GM23248 (cell line): ENCODE data around the gene STAMBPL1. TPM values are rescaled to one million over a fixed set of nuclear protein-coding genes. Genes with fewer than 3 reads are reported as not detected.
A peak's percentile ranks its signal among the peaks of the same experiment; 100 is the strongest.

ENCODE experiments used
- DNase-seq: peaks from one replicate; pipeline ENCODE4 v3.0.0-alpha.2; 2015
- H2AFZ ChIP-seq: fragments of 200-600 bp; sonication (generic); 2 replicates; pipeline ENCODE4 v1.6.1; 2016; ENCODE audit warnings: antibody characterized with exemption
- H3F3A ChIP-seq: fragments of 200-600 bp; sonication (generic); 2 replicates; pipeline ENCODE4 v1.6.1; 2016; ENCODE audit warnings: mild to moderate bottlenecking, antibody characterized with exemption, mixed run types; ENCODE audit not compliant: insufficient read depth
- H3K27ac ChIP-seq: fragments of 200-600 bp; sonication (generic); 2 replicates; pipeline ENCODE4 v1.5.1; 2016; ENCODE audit warnings: mild to moderate bottlenecking
- H3K27me3 ChIP-seq: fragments of 200-600 bp; sonication (generic); replicated peaks from 2 replicates; pipeline ENCODE4 v1.6.1; 2016; ENCODE audit warnings: mild to moderate bottlenecking; ENCODE audit not compliant: insufficient read depth
- H3K36me3 ChIP-seq: fragments of 200-600 bp; sonication (generic); 2 replicates; pipeline ENCODE4 v1.6.1; 2016; ENCODE audit warnings: low read depth, mild to moderate bottlenecking
- H3K4me1 ChIP-seq: fragments of 200-600 bp; sonication (generic); 2 replicates; pipeline ENCODE4 v1.6.1; 2016; ENCODE audit warnings: mild to moderate bottlenecking; ENCODE audit not compliant: insufficient read depth
- H3K4me2 ChIP-seq: fragments of 200-600 bp; sonication (generic); one replicate; pipeline ENCODE4 v1.6.1; 2016; ENCODE audit warnings: mild to moderate bottlenecking; ENCODE audit not compliant: unreplicated experiment
- H3K4me3 ChIP-seq: fragments of 200-600 bp; sonication (generic); 2 replicates; pipeline ENCODE4 v1.5.1; 2016; ENCODE audit warnings: mild to moderate bottlenecking
- H3K79me2 ChIP-seq: fragments of 200-600 bp; sonication (generic); 2 replicates; pipeline ENCODE4 v1.6.1; 2016; ENCODE audit warnings: mild to moderate bottlenecking; ENCODE audit not compliant: insufficient read depth
- H3K9ac ChIP-seq: fragments of 200-600 bp; sonication (generic); 2 replicates; pipeline ENCODE4 v1.6.1; 2016; ENCODE audit warnings: mild to moderate bottlenecking
- H3K9me2 ChIP-seq: fragments of 200-600 bp; sonication (generic); 2 replicates; pipeline ENCODE4 v1.6.1; 2016; ENCODE audit warnings: mixed run types, mild to moderate bottlenecking, moderate library complexity; ENCODE audit not compliant: insufficient read depth
- H3K9me3 ChIP-seq: fragments of 200-600 bp; sonication (generic); one replicate; pipeline ENCODE4 v1.6.1; 2017; ENCODE audit warnings: low read depth
- H4K20me1 ChIP-seq: fragments of 200-600 bp; sonication (generic); 2 replicates; pipeline ENCODE4 v1.6.0; 2016; ENCODE audit not compliant: insufficient read depth
- EZH2 ChIP-seq: fragments of 200-600 bp; sonication (generic); IDR thresholded peaks from 2 replicates; pipeline ENCODE4 v1.6.1; 2018; ENCODE audit warnings: antibody characterized with exemption, mild to moderate bottlenecking; ENCODE audit not compliant: insufficient read depth, poor library complexity, severe bottlenecking
- EZH2phosphoT487 ChIP-seq: fragments of 200-600 bp; sonication (generic); IDR thresholded peaks from 2 replicates; pipeline ENCODE4 v1.6.1; 2018; ENCODE audit warnings: antibody characterized with exemption, moderate library complexity, mild to moderate bottlenecking, low read depth; ENCODE audit not compliant: insufficient read depth
- WGBS, 2 experiments: methylation state at CpG; one replicate each; pipeline ENCODE4 v1.1.6; 2015 to 2017; ENCODE audit warnings: low lambda C conversion rate in 2 of 2, low coverage in 1 of 2; ENCODE audit errors: missing lambda C conversion rate in 2 of 2; 5-methylcytosine and 5-hydroxymethylcytosine counted together
- in situ Hi-C: fragments of 300-500 bp; cut with MboI; formaldehyde crosslinking; loops from 2 replicates; pipeline ENCODE4 v1.15.0; 2020
- polyA plus RNA-seq: library from polyadenylated mRNA; unstranded; fragments of >200 nt; fragmentation: Nextera tagmentation; extraction: Ambion mirVana; gene quantifications from 2 replicates; pipeline ENCODE4 v1.2.1, GENCODE V29; 2016
- total RNA-seq: library from RNA; depleted of rRNA; stranded (reverse); fragments of >200 nt; shearing (Covaris generic); gene quantifications from 2 replicates; pipeline ENCODE4 v1.2.3, GENCODE V29; 2014

STAMBPL1 gene
- total and polyA plus RNA-seq, 2 experiments from 2014 or later: 13.3 to 23.9 TPM

- peaks cover 25% of the 10 kb centered on the region for H3F3A ChIP-seq
- H3K4me2 ChIP-seq: no peak overlapping the region
- H3K27ac ChIP-seq: no peak overlapping the region
- H2AFZ ChIP-seq: no peak overlapping the region
- H3K9me2 ChIP-seq: no peaks in the 10 kb centered on the region
- H3K36me3 ChIP-seq: no peaks in the 10 kb centered on the region
- no peak overlapping the region for H3K4me3 ChIP-seq
- DNase-seq: no peak
- H4K20me1 ChIP-seq: no peaks in the 10 kb centered on the region
- no peaks in the 10 kb centered on the region for H3K9me3 ChIP-seq
- no peak overlapping the region for H3K9ac ChIP-seq
- no peaks in the 10 kb centered on the region for H3K27me3 ChIP-seq
- in situ Hi-C loops: no loop called here
- TF ChIP-seq EZH2: no peak
- no peak for TF ChIP-seq EZH2phosphoT487
- 0 out of 2 replicates have a peak, but pooled peaks cover 8% of the 10 kb centered on the region for H3K79me2 ChIP-seq
- peaks cover 24% of the 10 kb centered on the region for H3K4me1 ChIP-seq
- 100% methylated on average over 1 of the region's 1 CpG for WGBS, 2 experiments
These were observed 77.3 kb downstream of the STAMBPL1 start for GRCh38 chr10:88957381-88957780.

DNA sequence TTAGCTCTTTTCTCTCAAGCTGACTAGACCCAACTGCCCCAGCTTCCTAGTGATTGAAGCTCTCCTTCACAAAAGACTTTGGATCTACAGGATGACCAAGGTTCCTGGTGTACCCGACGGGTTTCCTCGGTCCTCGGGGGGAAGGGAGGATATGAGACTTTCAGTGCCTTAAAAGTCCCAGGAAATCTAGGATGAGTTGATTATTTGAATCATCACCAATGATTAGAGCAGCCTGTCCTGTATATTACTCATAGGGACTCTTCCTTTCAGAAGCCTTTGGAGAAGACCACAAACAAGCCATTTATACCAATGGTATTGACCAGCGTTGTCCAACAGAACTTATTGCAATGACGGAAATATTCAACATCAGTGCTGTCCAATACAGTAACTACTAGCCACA, 78.7 kb downstream of the STAMBPL1 start:
- no peak overlapping the region for H3K27ac ChIP-seq
- in situ Hi-C loops: no loop called here
- 61 to 66% methylated on average over 6 of the region's 6 CpGs for WGBS, 2 experiments

DNA sequence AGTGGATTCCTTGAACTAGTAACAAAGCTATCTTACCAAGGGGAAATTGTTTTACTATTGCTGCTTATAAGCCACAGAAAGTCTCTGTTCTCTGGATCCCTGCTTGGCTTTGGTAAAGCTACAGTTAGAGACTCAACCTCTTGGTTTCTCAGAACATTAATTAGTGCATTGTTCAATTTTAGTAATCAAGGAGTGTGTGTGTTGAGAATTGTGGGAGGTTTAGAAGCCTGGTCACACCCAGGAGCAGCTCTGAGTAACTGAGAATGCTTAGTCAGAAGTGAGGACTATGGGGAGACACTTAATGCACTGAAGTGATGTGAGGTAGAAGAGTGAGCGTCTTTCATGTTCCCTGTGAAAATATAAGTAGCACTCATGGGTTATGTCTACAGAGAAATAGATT, 80.8 kb downstream of the STAMBPL1 start:
- in situ Hi-C loops: no loop called here
- Histone ChIP-seq H2AFZ (peak overlapping the region; percentile 32; the same call in 1 of the 2 replicates), H3K9me3 (no peaks in the 10 kb centered on the region), H3K4me2 (no peak overlapping the region), H3K4me3 (no peak overlapping the region), H3K4me1 (peaks cover 22% of the 10 kb centered on the region), H3K9ac (no peak overlapping the region), H3F3A (peaks cover 12% of the 10 kb centered on the region; the same call in 1 of the 2 replicates), H3K9me2 (no peaks in the 10 kb centered on the region), H4K20me1 (no peaks in the 10 kb centered on the region), H3K27me3 (no peaks in the 10 kb centered on the region), H3K79me2 (0 out of 2 replicates have a peak, but pooled peaks cover 12% of the 10 kb centered on the region), H3K27ac (no peak overlapping the region; the same call in 1 of the 2 replicates), H3K36me3 (no peaks in the 10 kb centered on the region)
- peak; percentile 50 for DNase-seq
- TF ChIP-seq EZH2phosphoT487 (no peak), EZH2 (no peak)
- WGBS, 2 experiments: 77 to 89% methylated on average over 1 of the region's 1 CpG

More for the DNA sequence above, 78.7 kb downstream of the STAMBPL1 start:
- Histone ChIP-seq H3K4me3 (no peak overlapping the region), H3K36me3 (no peaks in the 10 kb centered on the region), H4K20me1 (no peaks in the 10 kb centered on the region), H3K9me3 (no peaks in the 10 kb centered on the region), H3F3A (peaks cover 15% of the 10 kb centered on the region; the same call in 1 of the 2 replicates), H3K27me3 (no peaks in the 10 kb centered on the region), H3K9ac (no peak overlapping the region), H3K4me1 (peaks cover 13% of the 10 kb centered on the region), H2AFZ (no peak overlapping the region), H3K9me2 (no peaks in the 10 kb centered on the region), H3K79me2 (0 out of 2 replicates have a peak, but pooled peaks cover 8% of the 10 kb centered on the region), H3K4me2 (no peak overlapping the region)
- peak; percentile 43 for DNase-seq
- TF ChIP-seq EZH2 (no peak), EZH2phosphoT487 (no peak)

DNA sequence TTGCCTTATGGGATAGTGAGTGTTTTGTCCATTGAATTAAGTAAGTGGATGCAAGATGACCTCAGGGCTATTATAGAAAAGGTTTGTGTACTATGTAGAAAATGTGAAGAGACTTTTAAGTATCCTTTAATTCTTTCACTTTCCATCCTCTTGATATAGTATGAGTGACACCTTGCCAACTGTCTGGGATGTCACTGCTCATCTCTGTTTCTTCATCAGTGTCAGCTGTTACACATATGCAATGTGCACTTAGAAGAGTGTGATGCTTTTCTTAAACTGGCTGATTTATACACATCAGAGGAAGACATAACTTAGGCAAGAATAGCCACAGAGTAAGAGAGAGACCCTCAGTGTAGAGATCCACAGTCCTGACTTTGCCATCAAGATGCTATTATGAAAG, 81.2 kb downstream of the STAMBPL1 start:
- Histone ChIP-seq H3K9me3 (no peaks in the 10 kb centered on the region), H3K4me2 (no peak overlapping the region), H3K9me2 (no peaks in the 10 kb centered on the region), H3K27me3 (no peaks in the 10 kb centered on the region), H3F3A (peaks cover 12% of the 10 kb centered on the region; the same call in 1 of the 2 replicates), H3K36me3 (no peaks in the 10 kb centered on the region), H3K4me3 (no peak overlapping the region), H2AFZ (no peak overlapping the region), H3K79me2 (0 out of 2 replicates have a peak, but pooled peaks cover 12% of the 10 kb centered on the region), H4K20me1 (no peaks in the 10 kb centered on the region), H3K9ac (no peak overlapping the region), H3K4me1 (peaks cover 22% of the 10 kb centered on the region), H3K27ac (no peak overlapping the region)
- no peak for TF ChIP-seq EZH2
- TF ChIP-seq EZH2phosphoT487: no peak
- in situ Hi-C loops: no loop called here
- no peak for DNase-seq
